CD8-positive, alpha-beta memory T cell (primary cell): ENCODE measurements around the gene RARRES2. TPM values are rescaled to one million over a fixed set of nuclear protein-coding genes. Genes with fewer than 3 reads are reported as not detected.

Experiments used
- CTCF ChIA-PET: fragments of 350-600 bp; sonication (Branson Sonifier 250); formaldehyde crosslinking; loops from one replicate; lab custom pipeline; 2021; ENCODE audit warnings: antibody characterized with exemption; lab: Charles Lee
- POLR2A ChIA-PET: fragments of 350-600 bp; sonication (Branson Sonifier 250); formaldehyde crosslinking; loops from one replicate; lab custom pipeline; 2021; ENCODE audit warnings: antibody characterized with exemption; lab: Charles Lee
- DNase-seq, 5 donors: peaks; one replicate each; pipeline versions ENCODE4 v3.0.0 to v3.0.0-alpha.2; 2020 to 2022; ENCODE audit warnings: mixed read lengths in 1 of 5
- H3K27ac ChIP-seq: one replicate; pipeline ENCODE4 v1.7.0; 2013; ENCODE audit warnings: low read depth, mild to moderate bottlenecking, low read length, moderate library complexity
- H3K27me3 ChIP-seq: 2 replicates; pipeline ENCODE4 v1.7.0; 2013; ENCODE audit warnings: low read length, mild to moderate bottlenecking; ENCODE audit not compliant: insufficient read depth, poor library complexity, severe bottlenecking
- H3K36me3 ChIP-seq: 2 replicates; pipeline ENCODE4 v1.7.0; 2013; ENCODE audit warnings: mild to moderate bottlenecking, low read length, moderate library complexity; ENCODE audit not compliant: insufficient read depth
- H3K4me1 ChIP-seq: 2 replicates; pipeline ENCODE4 v1.7.0; 2013; ENCODE audit warnings: mild to moderate bottlenecking, low read length, moderate library complexity; ENCODE audit not compliant: insufficient read depth
- H3K4me3 ChIP-seq: 2 replicates; pipeline ENCODE4 v1.7.0; 2013; ENCODE audit warnings: mild to moderate bottlenecking, low read length
- H3K9me3 ChIP-seq: 2 replicates; pipeline ENCODE4 v1.7.0; 2013; ENCODE audit warnings: mild to moderate bottlenecking, low read length
- H3K27ac Mint-ChIP-seq, 8 donors: one replicate each; pipeline ENCODE4 v1.8.0; 2020 to 2021; ENCODE audit warnings: mixed read lengths in 8 of 8, mild to moderate bottlenecking in 6 of 8, inconsistent platforms in 3 of 8, moderate library complexity in 3 of 8
- H3K27me3 Mint-ChIP-seq, 2 donors: one replicate each; pipeline ENCODE4 v1.8.0; 2020 to 2021; ENCODE audit warnings: mixed read lengths in 2 of 2, mild to moderate bottlenecking in 1 of 2, moderate library complexity in 1 of 2
- H3K36me3 Mint-ChIP-seq, 3 donors: one replicate each; pipeline ENCODE4 v1.8.0; 2020 to 2021; ENCODE audit warnings: mixed read lengths in 3 of 3, inconsistent platforms in 1 of 3, mild to moderate bottlenecking in 1 of 3
- H3K4me1 Mint-ChIP-seq, 3 donors: one replicate each; pipeline ENCODE4 v1.8.0; 2020 to 2021; ENCODE audit warnings: mixed read lengths in 3 of 3, inconsistent platforms in 1 of 3, mild to moderate bottlenecking in 1 of 3
- H3K4me3 Mint-ChIP-seq, 7 donors: one replicate each; pipeline ENCODE4 v1.8.0; 2020 to 2021; ENCODE audit warnings: mixed read lengths in 7 of 7, mild to moderate bottlenecking in 6 of 7, moderate library complexity in 4 of 7, inconsistent platforms in 2 of 7
- H3K9me3 Mint-ChIP-seq, 5 donors: one replicate each; pipeline ENCODE4 v1.8.0; 2020 to 2022; ENCODE audit warnings: mixed read lengths in 5 of 5, mild to moderate bottlenecking in 3 of 5, moderate library complexity in 2 of 5, inconsistent platforms in 1 of 5
- polyA plus RNA-seq: library from polyadenylated mRNA; unstranded; fragments of 300-500 nt; fragmentation: Illumina TruSeq; gene quantifications from one replicate; pipeline ENCODE4 v1.2.3, GENCODE V29; 2021
- total RNA-seq, 2 experiments: library from RNA; stranded (reverse); gene quantifications; one replicate each; pipeline ENCODE4 v1.2.3, GENCODE V29; 2021

Gene RARRES2
- total and polyA plus RNA-seq, 3 experiments from 2014 or later = not detected

GRCh38 chr7:150365673-150366398 is 24.4 kb upstream of the RARRES2 start:
- H3K9me3 Mint-ChIP-seq = no peaks in the 10 kb centered on the region
- no peak for DNase-seq
- ChIA-PET CTCF (interaction anchor here (0.8 to 2.0 kb wide), 4 partner anchors 10 to 41 kb away, joined by 3 to 9 read pairs (median 5); no protein-coding TSS in a partner anchor), POLR2A (no interaction called here)
- peak overlapping the region; percentile 62 for H3K27ac ChIP-seq
- H3K36me3 Mint-ChIP-seq = peaks cover 0 to 11% (median 0%) of the 10 kb centered on the region in 3 donors
- peaks cover 26 to 34% (median 32%) of the 10 kb centered on the region in 3 donors for H3K4me1 Mint-ChIP-seq
- H3K4me1 ChIP-seq = peaks cover 36% of the 10 kb centered on the region
- H3K27me3 ChIP-seq = no peaks in the 10 kb centered on the region
- peak overlapping the region; percentile 15 to 92 (median 70) for H3K27ac Mint-ChIP-seq
- no peak overlapping the region for H3K4me3 ChIP-seq
- H3K9me3 ChIP-seq = no peaks in the 10 kb centered on the region
- H3K27me3 Mint-ChIP-seq = peaks cover 0 to 2% of the 10 kb centered on the region in 2 donors
- peak overlapping the region in 5 of 7 donors; percentile 14 to 80 (median 37) for H3K4me3 Mint-ChIP-seq
- no peaks in the 10 kb centered on the region for H3K36me3 ChIP-seq

DNA sequence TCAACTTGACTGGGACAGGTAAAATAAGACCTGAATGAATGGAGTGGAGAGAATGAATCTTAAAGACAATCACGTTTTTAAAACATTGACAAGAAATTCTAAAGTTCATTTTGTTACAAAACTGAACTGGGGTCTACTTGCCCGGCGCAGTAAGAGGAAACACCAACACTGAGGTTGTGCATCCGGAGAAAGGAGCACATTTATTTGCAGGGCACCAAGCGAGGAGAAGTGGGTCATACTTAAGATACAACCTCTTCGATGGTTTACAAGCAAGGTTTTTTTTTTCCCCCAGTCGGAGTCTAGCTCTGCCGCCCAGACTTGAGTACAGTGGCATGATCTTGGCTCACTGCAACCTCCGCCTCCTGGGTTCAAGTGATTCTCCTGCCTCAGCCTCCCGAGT is 23.8 kb upstream of the RARRES2 start:
- POLR2A ChIA-PET = no interaction called here

GRCh38 chr7:150363872-150364271 is 22.4 kb upstream of the RARRES2 start:
- Mint-ChIP-seq H3K27me3 (peaks cover 0 to under 1% of the 10 kb centered on the region in 2 donors), H3K9me3 (peaks cover 0 to 1% (median 0%) of the 10 kb centered on the region in 5 donors), H3K27ac (peak overlapping the region in 1 of 8 donors; percentile 60), H3K4me3 (peak overlapping the region in 1 of 7 donors; percentile 71), H3K4me1 (peaks cover 21 to 26% (median 25%) of the 10 kb centered on the region in 3 donors), H3K36me3 (peaks cover 0 to 3% (median 0%) of the 10 kb centered on the region in 3 donors)
- ChIA-PET CTCF (interaction anchor here (2.0 kb wide), 1 partner anchor 8 kb away, joined by 7 read pairs; no protein-coding TSS in a partner anchor), POLR2A (no interaction called here)
- Histone ChIP-seq H3K36me3 (no peaks in the 10 kb centered on the region), H3K4me1 (peaks cover 27% of the 10 kb centered on the region), H3K27ac (no peak overlapping the region), H3K27me3 (no peaks in the 10 kb centered on the region), H3K9me3 (no peaks in the 10 kb centered on the region), H3K4me3 (no peak overlapping the region)
- no peak for DNase-seq

More for the DNA sequence above, 23.8 kb upstream of the RARRES2 start:
- H3K4me1 ChIP-seq = peaks cover 31% of the 10 kb centered on the region
- Mint-ChIP-seq H3K27ac (peak overlapping the region in 6 of 8 donors; percentile 37 to 92 (median 69)), H3K27me3 (peaks cover 0 to 2% of the 10 kb centered on the region in 2 donors), H3K4me1 (peaks cover 23 to 28% (median 25%) of the 10 kb centered on the region in 3 donors), H3K4me3 (peak overlapping the region in 1 of 7 donors; percentile 80), H3K9me3 (no peaks in the 10 kb centered on the region), H3K36me3 (peaks cover 0 to 6% (median 0%) of the 10 kb centered on the region in 3 donors)
- H3K9me3 ChIP-seq = no peaks in the 10 kb centered on the region
- no peak for DNase-seq
- no peaks in the 10 kb centered on the region for H3K27me3 ChIP-seq
- no peaks in the 10 kb centered on the region for H3K36me3 ChIP-seq
- CTCF ChIA-PET = interaction anchor here (2.0 kb wide), 1 partner anchor 10 kb away, joined by 7 read pairs; no protein-coding TSS in a partner anchor
- H3K4me3 ChIP-seq = no peak overlapping the region
- no peak overlapping the region for H3K27ac ChIP-seq

GRCh38 chr7:150363370-150363769 is 21.9 kb upstream of the RARRES2 start:
- H3K4me1 ChIP-seq = peaks cover 32% of the 10 kb centered on the region
- H3K36me3 ChIP-seq = no peaks in the 10 kb centered on the region
- no peaks in the 10 kb centered on the region for H3K27me3 ChIP-seq
- Mint-ChIP-seq H3K27me3 (no peaks in the 10 kb centered on the region), H3K9me3 (peaks cover 0 to 1% (median 0%) of the 10 kb centered on the region in 5 donors), H3K27ac (no peak overlapping the region), H3K4me1 (peaks cover 26 to 30% (median 30%) of the 10 kb centered on the region in 3 donors), H3K4me3 (no peak overlapping the region), H3K36me3 (peaks cover 0 to 3% (median 0%) of the 10 kb centered on the region in 3 donors)
- ChIA-PET CTCF (no interaction called here), POLR2A (no interaction called here)
- H3K4me3 ChIP-seq = no peak overlapping the region
- DNase-seq = no peak
- H3K27ac ChIP-seq = no peak overlapping the region
- no peaks in the 10 kb centered on the region for H3K9me3 ChIP-seq

GRCh38 chr7:150361807-150362621 is 20.6 kb upstream of the RARRES2 start:
- Mint-ChIP-seq H3K36me3 (no peaks in the 10 kb centered on the region), H3K9me3 (peaks cover 0 to 1% (median 0%) of the 10 kb centered on the region in 5 donors), H3K27me3 (no peaks in the 10 kb centered on the region), H3K4me3 (no peak overlapping the region), H3K27ac (peak overlapping the region in 2 of 8 donors; percentile 40 to 49), H3K4me1 (peaks cover 32 to 34% (median 33%) of the 10 kb centered on the region in 3 donors)
- no peak for DNase-seq
- Histone ChIP-seq H3K9me3 (no peaks in the 10 kb centered on the region), H3K36me3 (no peaks in the 10 kb centered on the region), H3K4me1 (peaks cover 38% of the 10 kb centered on the region), H3K4me3 (no peak overlapping the region), H3K27ac (no peak overlapping the region), H3K27me3 (no peaks in the 10 kb centered on the region)
- ChIA-PET POLR2A (interaction anchor here (0.6 kb wide), 1 partner anchor 388 kb away, joined by 3 read pairs; no protein-coding TSS in a partner anchor), CTCF (interaction anchor here (1.1 to 1.2 kb wide), 2 partner anchors 25 to 42 kb away, joined by 3 to 4 read pairs; no protein-coding TSS in a partner anchor)

DNA sequence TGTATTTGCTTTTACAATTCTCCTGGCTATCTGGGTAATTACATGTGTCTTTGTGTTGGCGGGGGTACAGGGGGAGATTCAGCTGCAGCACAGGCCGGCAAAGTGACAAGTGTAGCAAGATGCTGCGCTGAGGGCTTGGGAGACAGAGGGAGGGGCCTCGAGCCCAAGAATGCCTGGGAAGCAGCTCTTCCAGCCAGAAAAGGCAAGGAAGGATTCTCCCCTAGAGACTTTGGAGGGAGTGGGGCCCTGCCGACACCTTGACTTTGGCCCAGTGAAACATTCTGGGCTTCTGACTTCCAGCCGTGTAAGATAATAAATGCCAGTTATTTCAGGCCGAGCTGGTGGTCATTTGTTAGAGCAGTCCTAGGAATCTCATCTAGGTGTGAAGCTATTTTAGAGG is 20.0 kb upstream of the RARRES2 start:
- Histone ChIP-seq H3K27me3 (no peaks in the 10 kb centered on the region), H3K4me1 (peaks cover 39% of the 10 kb centered on the region), H3K27ac (no peak overlapping the region), H3K4me3 (no peak overlapping the region), H3K36me3 (no peaks in the 10 kb centered on the region), H3K9me3 (no peaks in the 10 kb centered on the region)
- Mint-ChIP-seq H3K4me1 (peaks cover 36 to 39% (median 38%) of the 10 kb centered on the region in 3 donors), H3K27ac (peak overlapping the region in 1 of 8 donors; percentile 80), H3K4me3 (no peak overlapping the region), H3K27me3 (no peaks in the 10 kb centered on the region), H3K36me3 (no peaks in the 10 kb centered on the region), H3K9me3 (peaks cover 0 to 1% (median 0%) of the 10 kb centered on the region in 5 donors)
- ChIA-PET CTCF (interaction anchor here (1.1 to 1.2 kb wide), 2 partner anchors 25 to 43 kb away, joined by 3 to 4 read pairs; no protein-coding TSS in a partner anchor), POLR2A (no interaction called here)
- no peak for DNase-seq

GRCh38 chr7:150360363-150361058 is 19.1 kb upstream of the RARRES2 start:
- DNase-seq = no peak
- Histone ChIP-seq H3K27me3 (no peaks in the 10 kb centered on the region), H3K4me3 (no peak overlapping the region), H3K27ac (no peak overlapping the region), H3K4me1 (peaks cover 37% of the 10 kb centered on the region), H3K36me3 (no peaks in the 10 kb centered on the region), H3K9me3 (no peaks in the 10 kb centered on the region)
- Mint-ChIP-seq H3K4me3 (peak overlapping the region in 1 of 7 donors; percentile 56), H3K27me3 (no peaks in the 10 kb centered on the region), H3K36me3 (no peaks in the 10 kb centered on the region), H3K4me1 (peaks cover 35 to 42% (median 37%) of the 10 kb centered on the region in 3 donors), H3K9me3 (peaks cover 0 to 1% (median 0%) of the 10 kb centered on the region in 5 donors), H3K27ac (peak overlapping the region in 6 of 8 donors; percentile 47 to 88 (median 76))
- CTCF ChIA-PET = interaction anchor here (1.2 kb wide), 1 partner anchor 26 kb away, joined by 4 read pairs; no protein-coding TSS in a partner anchor
- POLR2A ChIA-PET = interaction anchor here (0.6 kb wide), 1 partner anchor 422 kb away, joined by 4 read pairs; no protein-coding TSS in a partner anchor
